Posterior cingulate gyrus (tissue), 11 donors: ENCODE results near the gene CLCN1.
"Not testable (repeated sequence)": the region's sequence is repeated elsewhere in the genome, so short reads cannot be mapped to it uniquely, and the experiment has no call there.

Experiments used
- DNase-seq, 10 donors: peaks; one replicate each; pipeline versions ENCODE4 v3.0.0 to v3.0.0-alpha.2; 2020 to 2021; ENCODE audit warnings: mixed read lengths in 3 of 10
- intact Hi-C: fragments of 100-400 bp; cut with DNase I; formaldehyde crosslinking; loops from one replicate; pipeline ENCODE4 v1.15.1; 2023

Gene CLCN1

DNA sequence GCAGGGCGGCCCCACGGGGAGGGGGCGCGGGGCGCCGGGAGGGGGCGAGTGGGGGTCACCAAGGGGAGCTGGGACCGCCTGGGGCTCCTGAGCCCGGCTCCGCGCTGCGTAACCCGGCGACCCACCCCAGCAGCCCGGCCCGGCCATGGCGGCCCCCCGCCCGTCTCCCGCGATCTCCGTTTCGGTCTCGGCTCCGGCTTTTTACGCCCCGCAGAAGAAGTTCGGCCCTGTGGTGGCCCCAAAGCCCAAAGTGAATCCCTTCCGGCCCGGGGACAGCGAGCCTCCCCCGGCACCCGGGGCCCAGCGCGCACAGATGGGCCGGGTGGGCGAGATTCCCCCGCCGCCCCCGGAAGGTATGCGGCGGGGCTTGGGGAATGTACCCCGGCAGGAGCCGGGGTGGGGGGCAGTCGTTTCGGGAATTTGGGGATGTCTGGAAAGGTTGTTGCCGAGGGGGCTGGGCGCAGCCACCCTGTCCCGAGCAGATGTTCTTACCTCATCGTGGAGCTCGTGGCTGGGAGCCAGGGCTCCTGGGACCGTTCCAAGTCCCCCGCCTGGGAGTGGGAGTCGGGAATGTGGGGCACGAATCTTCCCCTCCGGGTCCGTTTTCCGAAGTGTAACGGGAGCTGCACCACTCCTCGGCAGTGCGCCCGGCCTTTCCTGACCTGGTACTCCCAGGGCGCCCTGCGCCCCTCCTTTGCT, 65.7 kb downstream of the CLCN1 start:
- peak; percentile 40 to 95 (median 66) for DNase-seq
- intact Hi-C loops: loop anchor here (2.0 kb wide), 1 partner anchor 35 kb away; no protein-coding TSS in a partner anchor

DNA sequence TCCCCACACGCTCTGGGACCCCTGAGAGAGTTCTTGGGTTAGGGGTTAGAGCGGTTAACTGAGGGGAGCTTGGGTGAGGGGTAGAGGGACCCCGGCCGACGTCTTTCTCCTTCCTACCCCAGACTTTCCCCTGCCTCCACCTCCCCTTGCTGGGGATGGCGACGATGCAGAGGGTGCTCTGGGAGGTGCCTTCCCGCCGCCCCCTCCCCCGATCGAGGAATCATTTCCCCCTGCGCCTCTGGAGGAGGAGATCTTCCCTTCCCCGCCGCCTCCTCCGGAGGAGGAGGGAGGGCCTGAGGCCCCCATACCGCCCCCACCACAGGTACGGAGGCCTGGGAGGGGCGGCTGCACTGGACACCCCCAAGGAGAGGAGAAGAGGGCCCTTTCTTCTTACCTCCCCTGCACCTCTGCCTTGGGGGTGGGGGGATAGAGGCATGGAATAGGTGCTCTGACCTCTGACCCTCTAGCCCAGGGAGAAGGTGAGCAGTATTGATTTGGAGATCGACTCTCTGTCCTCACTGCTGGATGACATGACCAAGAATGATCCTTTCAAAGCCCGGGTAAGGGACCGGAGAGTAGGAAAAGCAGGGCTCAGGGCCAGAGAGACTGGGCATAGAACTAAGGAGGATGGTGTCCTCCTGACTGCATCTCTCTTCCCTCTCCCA, 66.3 kb downstream of the CLCN1 start:
- intact Hi-C loops: no loop called here
- DNase-seq: peak in 1 of 10 donors; percentile 50

DNA sequence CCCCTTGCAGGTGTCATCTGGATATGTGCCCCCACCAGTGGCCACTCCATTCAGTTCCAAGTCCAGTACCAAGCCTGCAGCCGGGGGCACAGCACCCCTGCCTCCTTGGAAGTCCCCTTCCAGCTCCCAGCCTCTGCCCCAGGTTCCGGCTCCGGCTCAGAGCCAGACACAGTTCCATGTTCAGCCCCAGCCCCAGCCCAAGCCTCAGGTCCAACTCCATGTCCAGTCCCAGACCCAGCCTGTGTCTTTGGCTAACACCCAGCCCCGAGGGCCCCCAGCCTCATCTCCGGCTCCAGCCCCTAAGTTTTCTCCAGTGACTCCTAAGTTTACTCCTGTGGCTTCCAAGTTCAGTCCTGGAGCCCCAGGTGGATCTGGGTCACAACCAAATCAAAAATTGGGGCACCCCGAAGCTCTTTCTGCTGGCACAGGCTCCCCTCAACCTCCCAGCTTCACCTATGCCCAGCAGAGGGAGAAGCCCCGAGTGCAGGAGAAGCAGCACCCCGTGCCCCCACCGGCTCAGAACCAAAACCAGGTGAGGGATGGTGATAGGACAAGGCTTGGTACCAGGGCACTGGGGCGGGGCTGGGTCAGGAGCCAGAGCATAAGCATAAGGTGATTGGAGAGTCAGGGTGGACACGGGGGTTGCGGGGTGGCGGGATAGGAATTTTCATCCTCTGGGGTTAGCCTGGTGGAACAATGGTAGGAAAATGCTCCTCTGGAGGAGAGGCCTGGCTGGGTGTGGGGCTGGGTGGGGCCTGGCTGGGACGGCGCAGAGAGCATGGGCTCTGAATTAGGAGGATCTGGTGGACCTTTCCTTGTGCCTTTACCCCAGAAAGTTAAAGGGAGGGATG, 67.1 kb downstream of the CLCN1 start:
- peak in 3 of 10 donors; percentile 52 to 81 (median 66) for DNase-seq

DNA sequence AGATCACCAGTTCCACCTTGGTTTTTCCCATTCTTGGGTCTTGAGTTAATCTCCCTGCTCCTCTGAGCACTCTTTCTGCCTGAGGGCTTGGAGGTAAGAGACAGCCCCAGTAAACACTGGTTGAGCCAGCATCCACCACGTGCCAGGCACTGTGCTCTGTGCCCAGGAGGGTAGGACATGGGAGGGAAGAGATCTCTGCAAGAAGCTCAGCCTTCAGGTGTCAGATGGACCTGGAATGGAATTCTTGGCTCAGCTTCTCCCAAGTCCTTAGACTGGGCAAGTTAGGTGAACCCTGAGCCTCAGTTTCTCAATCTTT, 67.7 kb downstream of the CLCN1 start:
- intact Hi-C loops: no loop called here
- peak in 3 of 10 donors; percentile 23 to 49 (median 46) for DNase-seq

More for the DNA sequence above, 67.1 kb downstream of the CLCN1 start:
- intact Hi-C loops: no loop called here

DNA sequence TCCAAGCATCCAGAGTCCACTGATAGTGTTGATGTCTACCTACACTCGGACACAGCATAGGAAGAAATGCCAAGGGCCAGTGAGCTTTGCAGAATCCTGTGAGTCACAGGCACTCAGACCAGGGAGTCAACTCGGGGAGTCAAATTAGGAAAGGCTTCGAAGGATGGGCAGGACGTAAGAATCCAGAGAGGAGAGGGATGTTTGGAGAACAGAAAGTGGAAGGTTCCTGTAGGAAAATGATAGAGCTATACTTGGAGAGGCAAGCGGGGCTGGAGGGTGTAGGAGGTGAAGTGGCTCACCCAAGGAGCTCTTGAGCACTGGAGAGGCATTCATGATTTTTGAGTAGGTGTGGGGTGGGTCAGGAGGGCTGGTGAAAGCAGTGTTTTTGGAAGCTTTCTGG, 68.2 kb downstream of the CLCN1 start:
- DNase-seq: peak in 3 of 10 donors; percentile 8 to 36 (median 8)
- intact Hi-C loops: no loop called here

DNA sequence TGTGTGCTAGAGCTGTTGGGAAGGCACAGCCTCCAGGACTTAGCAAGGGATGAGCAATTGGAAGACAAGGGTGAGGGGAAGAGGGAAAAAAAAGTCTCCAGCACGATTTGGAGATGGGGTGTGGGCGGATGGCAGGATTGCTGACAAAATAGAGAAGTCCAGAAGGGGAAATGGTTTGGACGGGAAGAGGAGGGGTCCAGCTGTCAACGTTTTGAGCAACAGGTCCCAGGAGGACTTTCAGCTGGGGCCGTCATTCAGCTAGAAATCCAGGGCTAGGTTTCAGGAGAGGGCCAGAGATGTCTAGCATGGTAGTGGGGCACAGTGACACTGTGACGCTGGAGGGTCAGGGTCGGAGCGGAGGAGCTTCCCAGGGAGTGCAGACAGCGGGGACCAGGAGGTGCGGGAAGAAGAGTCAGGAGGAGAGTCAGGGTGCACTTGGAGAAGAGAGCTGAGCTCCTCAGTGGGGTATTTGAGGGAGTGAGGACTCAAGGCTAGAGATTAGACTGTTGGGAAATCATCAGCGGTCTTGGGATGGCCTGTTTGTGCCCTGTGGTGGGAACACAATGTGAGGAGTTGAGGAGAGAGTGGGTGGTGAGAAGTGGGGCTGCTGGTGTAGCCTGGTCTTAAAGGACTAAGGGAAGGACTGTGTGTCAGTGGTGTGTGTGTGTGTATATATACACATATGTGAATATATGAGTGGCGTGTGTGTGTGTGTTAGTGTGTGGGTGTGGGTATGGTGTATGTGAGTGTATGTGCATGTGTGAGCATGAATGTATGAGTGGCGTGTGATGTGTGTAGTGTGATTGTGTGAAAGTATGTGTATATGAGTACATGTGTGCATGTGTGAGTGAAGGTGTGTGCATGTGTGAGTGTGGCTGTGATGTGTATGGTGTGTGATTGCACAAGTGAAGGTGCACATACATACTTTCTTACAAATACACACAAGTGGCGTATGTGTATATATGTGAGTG, 69.0 kb downstream of the CLCN1 start:
- peak in 2 of 10 donors; percentile 55 to 59 for DNase-seq
- intact Hi-C loops: no loop called here

DNA sequence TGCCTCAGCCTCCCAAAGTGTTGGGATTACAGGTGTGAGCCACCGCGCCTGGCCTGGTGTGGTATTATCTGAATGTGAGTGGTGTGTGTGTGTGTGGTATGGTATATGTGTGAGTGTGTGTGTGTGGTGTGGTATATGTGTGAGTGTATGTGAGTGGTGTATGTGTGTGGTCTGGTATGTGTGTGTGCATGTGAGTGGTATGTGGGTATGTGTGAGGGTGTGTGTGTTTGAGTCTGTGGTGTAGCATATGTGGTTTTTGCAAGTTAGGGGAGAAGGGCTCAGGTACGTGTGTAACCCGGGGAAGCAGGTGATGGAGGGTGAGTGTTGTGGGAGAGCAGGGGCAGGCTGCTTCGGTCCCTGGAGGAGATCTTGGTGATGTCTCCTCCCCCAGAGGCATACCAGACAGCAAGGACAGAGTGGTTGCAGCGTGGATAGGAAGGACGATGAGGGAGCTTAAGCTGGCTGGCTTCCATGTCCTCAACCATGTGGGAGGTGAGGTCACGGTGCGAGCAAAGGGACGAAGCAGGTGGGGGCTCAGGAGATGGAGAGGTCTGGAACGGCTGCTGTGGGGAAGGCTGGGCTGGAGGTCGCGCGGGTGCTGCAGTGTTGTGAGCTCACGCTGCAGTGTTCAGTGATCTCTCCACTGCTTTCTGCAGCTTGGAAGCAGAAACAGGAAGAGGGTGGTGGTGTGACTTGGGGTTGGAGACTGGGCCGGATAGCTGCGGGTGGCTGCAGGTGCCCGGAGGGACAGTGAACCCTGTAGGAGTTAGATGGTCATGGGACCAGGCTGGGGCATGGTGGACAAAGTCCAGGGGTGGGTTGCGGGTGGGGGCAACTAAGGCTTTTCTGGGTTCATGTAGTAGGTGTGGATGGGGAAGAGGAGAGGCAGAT, 70.2 kb downstream of the CLCN1 start:
- peak in 4 of 10 donors; percentile 42 to 88 (median 80) for DNase-seq
- intact Hi-C loops: no loop called here

DNA sequence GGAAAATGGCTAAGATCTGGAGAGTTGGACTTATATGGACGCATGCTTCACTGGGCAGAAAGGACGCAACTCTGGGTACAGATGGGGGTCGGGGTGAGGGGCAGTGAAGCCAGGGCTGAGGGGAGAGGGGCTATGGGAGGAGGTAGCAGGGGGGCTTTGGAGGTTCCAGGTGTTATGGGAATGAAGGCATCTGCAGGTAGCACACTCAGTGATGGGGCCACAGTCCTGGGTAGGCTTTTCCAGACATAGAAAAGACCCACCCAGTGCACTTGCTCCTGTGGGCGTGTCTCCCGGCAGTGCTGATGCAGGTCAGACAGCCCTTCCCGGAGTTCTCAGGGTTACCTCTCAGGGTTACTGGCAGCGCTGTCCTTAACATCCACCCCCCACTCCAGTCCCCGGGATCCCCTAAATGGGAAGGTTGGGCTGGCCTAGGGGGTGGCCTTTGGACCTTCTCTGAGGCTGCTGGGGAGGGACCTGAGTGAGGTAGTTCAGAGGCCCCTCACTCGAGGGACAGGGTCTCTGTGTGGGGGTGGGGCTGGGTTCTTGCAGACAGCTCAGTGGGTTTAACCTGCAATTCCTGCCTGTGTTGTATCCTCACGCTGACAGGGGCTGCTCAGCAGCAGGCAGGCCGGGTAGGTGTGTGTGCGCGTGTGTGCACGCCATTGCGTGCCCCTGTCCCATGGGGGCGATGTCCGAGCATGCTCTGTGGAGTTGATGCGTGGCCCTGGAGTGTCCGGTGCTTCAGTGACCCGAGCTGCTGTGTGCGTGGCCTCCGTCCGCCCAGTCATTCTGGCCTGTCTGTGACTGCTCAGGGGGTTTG, 71.5 kb downstream of the CLCN1 start:
- DNase-seq: peak in 3 of 10 donors; percentile 47 to 78 (median 57)
- intact Hi-C loops: no loop called here

DNA sequence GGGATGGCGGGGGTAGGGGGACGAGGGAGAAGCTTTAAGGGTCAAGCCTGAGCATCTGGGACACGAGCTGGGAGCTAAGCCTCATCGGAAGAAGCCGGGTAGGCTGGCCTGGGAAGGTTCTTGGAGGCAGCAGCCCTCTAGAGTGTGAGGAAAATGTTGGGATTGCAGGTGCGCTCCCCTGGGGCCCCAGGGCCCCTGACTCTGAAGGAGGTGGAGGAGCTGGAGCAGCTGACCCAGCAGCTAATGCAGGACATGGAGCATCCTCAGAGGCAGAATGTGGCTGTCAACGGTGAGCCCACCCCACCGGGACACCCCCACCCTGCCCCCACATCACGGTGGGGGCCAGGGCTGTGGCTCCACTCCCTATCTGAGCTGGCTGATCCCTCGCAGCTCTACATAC, 72.1 kb downstream of the CLCN1 start:
- intact Hi-C loops: no loop called here
- peak in 1 of 10 donors; percentile 61 for DNase-seq

DNA sequence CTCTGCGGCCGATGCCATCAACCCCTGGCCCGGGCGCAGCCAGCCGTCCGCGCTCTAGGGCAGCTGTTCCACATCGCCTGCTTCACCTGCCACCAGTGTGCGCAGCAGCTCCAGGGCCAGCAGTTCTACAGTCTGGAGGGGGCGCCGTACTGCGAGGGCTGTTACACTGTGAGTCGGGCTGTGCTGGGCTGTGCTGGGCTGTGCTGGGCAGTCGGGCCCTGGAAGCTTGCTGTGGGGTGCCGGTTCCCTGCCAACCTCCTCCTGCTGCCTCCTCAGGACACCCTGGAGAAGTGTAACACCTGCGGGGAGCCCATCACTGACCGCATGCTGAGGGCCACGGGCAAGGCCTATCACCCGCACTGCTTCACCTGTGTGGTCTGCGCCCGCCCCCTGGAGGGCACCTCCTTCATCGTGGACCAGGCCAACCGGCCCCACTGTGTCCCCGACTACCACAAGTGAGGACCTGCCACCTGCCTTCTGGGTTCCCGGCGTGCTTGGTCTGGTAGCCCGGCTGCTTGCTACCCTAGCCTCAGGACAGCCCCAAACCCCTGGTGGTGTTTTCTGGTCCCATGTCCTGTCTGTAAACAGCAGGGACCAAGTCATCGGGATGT, 72.7 kb downstream of the CLCN1 start:
- intact Hi-C loops: no loop called here
- DNase-seq: peak in 2 of 10 donors; percentile 79 to 84

DNA sequence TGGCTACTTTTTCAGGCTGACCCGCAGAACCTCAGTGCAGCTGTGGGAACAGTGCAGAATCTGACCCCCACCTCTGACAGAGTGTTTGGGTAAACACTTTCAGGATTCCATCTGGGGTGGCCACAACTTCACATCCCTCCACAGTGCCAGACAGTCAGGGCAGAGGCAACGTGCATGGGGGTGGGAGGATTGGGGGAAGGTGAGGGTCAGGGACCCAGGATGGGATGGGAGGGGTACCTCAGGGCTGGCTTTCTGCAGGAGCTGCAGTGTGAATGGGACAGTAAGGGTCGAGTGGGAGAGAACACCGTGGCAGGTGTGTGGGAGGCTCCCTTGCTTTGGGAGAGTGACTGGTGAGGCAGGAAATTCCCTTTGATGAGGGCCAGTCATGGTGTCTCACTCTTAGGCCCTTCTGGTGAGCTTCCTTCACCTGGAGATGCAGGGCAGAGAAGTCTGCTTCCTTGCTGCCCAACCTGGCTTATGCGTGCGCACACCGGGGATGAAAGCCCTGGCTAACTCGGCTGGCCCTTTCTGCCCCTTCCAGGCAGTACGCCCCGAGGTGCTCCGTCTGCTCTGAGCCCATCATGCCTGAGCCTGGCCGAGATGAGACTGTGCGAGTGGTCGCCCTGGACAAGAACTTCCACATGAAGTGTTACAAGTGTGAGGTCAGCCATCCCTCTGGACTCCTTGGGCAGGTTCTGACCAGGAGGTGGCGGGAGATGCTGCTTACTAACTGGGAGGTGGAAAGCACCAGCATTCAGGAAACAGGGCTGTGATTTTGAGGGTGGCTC, 73.6 kb downstream of the CLCN1 start:
- peak in 2 of 10 donors; percentile 67 to 81 for DNase-seq
- intact Hi-C loops: no loop called here

DNA sequence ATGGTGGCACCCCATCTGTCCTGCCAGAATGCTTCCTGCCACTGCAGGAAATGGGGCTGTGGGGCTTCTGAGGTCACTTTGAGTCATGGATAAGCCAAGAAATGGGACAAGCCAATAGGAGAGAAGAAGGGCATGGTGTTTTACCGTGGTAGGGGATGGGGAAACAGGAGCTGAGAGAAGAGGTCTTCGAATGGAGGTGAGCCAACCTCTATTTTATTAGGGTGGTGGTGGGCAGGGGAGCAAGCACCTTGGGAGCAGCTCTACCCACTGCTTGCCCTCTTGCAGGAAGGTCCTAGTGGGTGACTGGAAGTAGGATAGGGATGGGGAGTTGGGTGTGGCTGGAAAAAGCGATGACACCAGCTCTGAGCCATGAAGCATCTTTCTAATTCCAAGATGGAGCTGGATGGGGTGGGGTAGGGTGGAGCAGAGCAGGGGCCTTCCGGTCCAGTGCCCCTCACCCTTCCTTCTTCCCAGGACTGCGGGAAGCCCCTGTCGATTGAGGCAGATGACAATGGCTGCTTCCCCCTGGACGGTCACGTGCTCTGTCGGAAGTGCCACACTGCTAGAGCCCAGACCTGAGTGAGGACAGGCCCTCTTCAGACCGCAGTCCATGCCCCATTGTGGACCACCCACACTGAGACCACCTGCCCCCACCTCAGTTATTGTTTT, 74.3 kb downstream of the CLCN1 start:
- intact Hi-C loops: no loop called here
- DNase-seq: peak in 1 of 10 donors; percentile 67

DNA sequence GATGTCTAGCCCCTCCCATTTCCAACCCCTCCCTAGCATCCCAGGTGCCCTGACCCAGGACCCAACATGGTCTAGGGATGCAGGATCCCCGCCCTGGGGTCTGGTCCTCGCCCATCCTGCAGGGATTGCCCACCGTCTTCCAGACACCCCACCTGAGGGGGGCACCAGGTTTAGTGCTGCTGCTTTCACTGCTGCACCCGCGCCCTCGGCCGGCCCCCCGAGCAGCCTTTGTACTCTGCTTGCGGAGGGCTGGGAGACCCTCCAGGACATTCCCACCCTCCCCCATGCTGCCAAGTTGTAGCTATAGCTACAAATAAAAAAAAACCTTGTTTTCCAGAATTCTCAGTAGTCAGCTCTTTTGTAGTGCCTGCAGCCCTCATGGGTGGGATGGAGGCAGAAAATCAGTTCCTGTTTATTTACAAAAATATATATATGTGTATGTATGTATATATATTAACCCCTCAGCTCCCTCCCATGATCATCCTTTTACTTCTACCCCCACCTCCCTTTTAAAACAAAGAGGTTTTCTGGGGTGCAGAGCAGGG, 74.9 kb downstream of the CLCN1 start:
- intact Hi-C loops: no loop called here
- peak in 2 of 10 donors; percentile 39 to 66 for DNase-seq

DNA sequence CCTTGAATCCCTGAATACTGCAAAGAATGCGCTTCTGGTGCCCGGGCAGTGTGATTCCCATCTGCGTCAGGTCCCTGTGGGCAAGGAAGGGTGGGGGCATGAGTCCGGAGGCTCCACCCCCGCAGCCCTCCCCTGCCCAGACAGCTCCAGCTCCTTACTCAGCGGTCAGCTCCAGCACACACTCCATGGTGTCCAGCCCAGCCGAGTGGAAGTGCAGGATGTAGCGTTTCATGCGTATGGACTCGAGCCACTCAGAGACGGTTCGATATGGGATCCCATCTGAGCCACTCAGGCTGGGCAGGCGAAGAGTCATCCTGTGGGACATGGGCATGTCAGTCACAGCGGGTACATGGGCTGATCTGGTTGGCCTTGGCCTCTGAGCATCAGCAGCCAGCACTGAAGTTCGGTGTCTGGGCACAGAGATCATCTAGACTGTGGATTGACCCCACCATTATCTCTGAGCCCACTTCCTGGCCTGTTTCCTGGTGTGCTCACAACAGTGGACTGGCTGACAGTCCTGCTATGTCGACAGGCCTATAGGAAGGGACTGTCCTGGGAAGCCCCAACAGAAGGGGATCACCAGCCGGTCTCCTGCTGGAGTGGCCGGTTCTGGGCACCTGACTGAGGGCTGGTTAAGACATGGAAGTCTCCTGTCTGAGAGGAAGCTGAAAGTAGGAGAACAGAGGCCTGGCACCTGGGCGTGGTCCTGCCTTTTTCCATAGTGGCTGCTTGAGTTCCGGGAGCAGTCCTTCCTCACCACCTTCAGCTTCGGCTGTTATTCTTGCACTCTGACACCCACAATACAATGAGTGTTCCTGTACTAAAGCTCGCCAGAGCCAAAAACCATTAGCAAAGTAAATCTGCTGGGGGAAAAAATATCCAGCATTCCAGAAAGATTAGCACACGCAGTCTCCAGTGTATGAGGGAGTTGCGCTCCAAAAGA, 75.8 kb downstream of the CLCN1 start:
- intact Hi-C loops: no loop called here
- peak in 2 of 10 donors; percentile 74 to 87 for DNase-seq

DNA sequence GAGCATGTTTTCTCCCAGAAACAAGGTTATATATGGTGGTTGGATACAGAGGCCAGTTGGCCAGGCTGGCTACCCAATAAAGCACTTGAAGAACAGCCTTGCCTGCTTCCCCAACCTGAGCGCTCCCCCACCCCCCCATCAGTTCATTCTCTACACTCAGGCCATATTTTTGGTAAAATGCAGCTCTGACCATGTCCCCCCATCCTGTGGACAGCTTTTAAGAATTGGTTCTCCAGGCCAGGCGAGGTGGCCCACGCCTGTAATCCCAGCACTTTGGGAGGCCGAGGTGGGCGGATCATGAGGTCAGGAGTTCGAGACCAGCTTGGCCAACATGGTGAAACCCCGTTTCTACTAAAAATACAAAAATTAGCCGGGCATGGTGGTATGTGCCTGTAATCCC, 76.5 kb downstream of the CLCN1 start:
- DNase-seq: peak in 1 of 10 donors; percentile 51
- intact Hi-C loops: not testable (repeated sequence)
